ENCODE data around the gene CCDC74A.

- no peak for TF ChIP-seq CTCF (IDR thresholded peaks at IDR 0.05)
- peak; percentile 51 to 55; a peak in 2 of 4 replicates for TF ChIP-seq REST (IDR thresholded peaks at IDR 0.05; ENCODE audit: insufficient read depth in 1 of 2, low read depth in 2 of 2, low read length in 1 of 2)
Observed at GRCh38 chr2:131552871-131553270, 25.2 kb downstream of the CCDC74A start.
